HG02588 (cell line): ENCODE measurements around the gene SLC39A5.
A peak's percentile ranks its signal among the peaks of the same experiment; 100 is the strongest.

ENCODE experiments used
- ATAC-seq: cut with Tn5 transposase; IDR thresholded peaks from one replicate; pipeline ENCODE4 v1.9.1; 2021; ENCODE audit warnings: mild to moderate bottlenecking, moderate library complexity; ENCODE audit not compliant: unreplicated experiment

SLC39A5 gene

GRCh38 chr12:56212361-56212760 is 17.5 kb upstream of the SLC39A5 start:
- ATAC-seq = no peak

GRCh38 chr12:56213878-56214277 is 16.0 kb upstream of the SLC39A5 start:
- no peak for ATAC-seq

GRCh38 chr12:56216461-56216860 is 13.4 kb upstream of the SLC39A5 start:
- ATAC-seq = no peak

GRCh38 chr12:56219840-56220239 is 10.0 kb upstream of the SLC39A5 start:
- no peak for ATAC-seq

- ATAC-seq = no peak
These were observed 9.1 kb upstream of the SLC39A5 start for GRCh38 chr12:56220611-56221231.

- no peak for ATAC-seq
These were observed 8.6 kb upstream of the SLC39A5 start for GRCh38 chr12:56221232-56221756.

- peak; percentile 69 for ATAC-seq
These were observed 7.9 kb upstream of the SLC39A5 start, which contains the start of gene RNF41 for GRCh38 chr12:56221757-56222530. RNF41 (minus strand) TSS chr12:56221922; CDS start chr12:56214047, 7,875 bp downstream.

GRCh38 chr12:56222531-56222895 is 7.3 kb upstream of the SLC39A5 start:
- ATAC-seq = no peak

GRCh38 chr12:56223571-56224101 is 6.2 kb upstream of the SLC39A5 start:
- ATAC-seq = no peak

- peak; percentile 75 for ATAC-seq
These were observed 5.6 kb upstream of the SLC39A5 start, which contains the start of gene NABP2 for GRCh38 chr12:56224102-56224701. NABP2 (plus strand) TSS chr12:56224342; CDS start chr12:56224857, 515 bp downstream.

- no peak for ATAC-seq
These were observed 4.9 kb upstream of the SLC39A5 start for GRCh38 chr12:56224954-56225353.

- no peak for ATAC-seq
These were observed 769 bp upstream of the SLC39A5 start for GRCh38 chr12:56229082-56229481.

- ATAC-seq = no peak
These were observed 757 bp downstream of the SLC39A5 start for GRCh38 chr12:56230432-56231183.

- ATAC-seq = no peak
These were observed 1.3 kb downstream of the SLC39A5 start for GRCh38 chr12:56231184-56231582.

GRCh38 chr12:56234746-56235436 is 5.0 kb downstream of the SLC39A5 start:
- no peak for ATAC-seq

GRCh38 chr12:56236091-56236490 is 6.2 kb downstream of the SLC39A5 start:
- no peak for ATAC-seq

GRCh38 chr12:56236985-56237384 is 7.1 kb downstream of the SLC39A5 start:
- no peak for ATAC-seq

- no peak for ATAC-seq
These were observed 7.7 kb downstream of the SLC39A5 start for GRCh38 chr12:56237552-56237951.

- ATAC-seq = no peak
These were observed 11.8 kb downstream of the SLC39A5 start for GRCh38 chr12:56241424-56242303.
